GM18861 (cell line): ENCODE data around the gene DCDC1.

ENCODE experiments used
- ATAC-seq: cut with Tn5 transposase; IDR thresholded peaks from one replicate; pipeline ENCODE4 v1.9.1; 2021; ENCODE audit not compliant: unreplicated experiment

The DCDC1 gene

GRCh38 chr11:30861531-30861930 is 508.0 kb downstream of the DCDC1 start:
- ATAC-seq: no peak

DNA sequence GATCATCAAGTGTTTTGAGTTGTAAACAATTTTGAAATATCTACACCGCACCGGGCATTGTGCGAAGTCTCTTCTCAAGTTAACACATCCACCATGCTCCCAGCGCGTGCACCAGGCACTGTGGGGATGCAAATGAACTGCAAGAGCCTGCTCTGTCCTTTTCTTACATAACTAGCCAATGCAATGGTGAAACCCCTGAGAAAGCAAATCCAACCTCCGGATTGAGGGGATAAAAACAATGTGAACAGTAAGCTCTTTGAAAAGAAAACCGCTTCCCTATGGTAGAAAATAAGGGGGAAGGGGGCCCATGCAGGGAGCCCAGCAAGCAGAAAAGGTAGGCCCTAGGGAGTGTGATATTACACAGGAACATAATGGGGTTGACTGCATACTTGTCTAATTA is 508.5 kb downstream of the DCDC1 start:
- no peak for ATAC-seq

- no peak for ATAC-seq
These were observed 509.4 kb downstream of the DCDC1 start for GRCh38 chr11:30860146-30860545.

- ATAC-seq: no peak
These were observed 509.9 kb downstream of the DCDC1 start for GRCh38 chr11:30859669-30860068.

GRCh38 chr11:30855383-30856006 is 514.0 kb downstream of the DCDC1 start:
- ATAC-seq: no peak

- no peak for ATAC-seq
These were observed 516.1 kb downstream of the DCDC1 start for GRCh38 chr11:30853439-30853838.

DNA sequence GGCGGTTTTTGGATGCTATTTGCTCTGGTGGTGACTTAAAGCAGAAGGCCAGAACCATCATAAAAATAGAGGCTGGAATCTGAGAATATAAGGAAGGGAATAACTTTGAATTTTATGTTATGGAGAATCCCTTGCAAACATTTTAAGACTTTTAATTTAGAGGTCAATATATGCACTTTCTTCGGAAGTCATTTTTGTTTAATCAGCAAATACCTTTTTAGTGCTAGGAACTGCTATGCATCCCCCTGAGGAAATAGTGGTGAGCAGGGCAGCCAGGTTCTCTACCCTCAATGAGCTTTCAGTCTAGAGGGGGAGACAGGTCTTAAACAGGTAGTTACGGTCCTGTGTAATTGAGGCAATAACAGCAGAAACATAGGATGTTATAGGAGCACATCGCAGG is 516.9 kb downstream of the DCDC1 start:
- no peak for ATAC-seq

DNA sequence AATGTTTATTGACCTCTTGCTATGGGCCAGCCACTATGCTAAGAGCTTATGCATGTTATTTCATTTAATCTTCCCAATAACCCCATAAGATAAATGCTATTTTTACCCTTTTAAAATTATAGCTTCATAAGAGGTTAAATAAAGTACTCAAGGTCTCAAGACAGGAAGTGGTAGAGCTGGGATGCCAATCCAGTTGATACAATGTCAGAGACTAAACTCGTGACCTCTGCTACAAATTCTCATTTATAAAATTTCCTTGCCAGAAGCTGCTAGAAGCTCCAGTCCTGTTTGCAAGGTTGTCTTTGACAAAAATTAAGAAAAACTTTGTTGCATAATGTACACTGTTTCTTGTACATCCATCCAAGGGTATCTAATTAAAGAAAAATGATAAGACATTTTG is 517.4 kb downstream of the DCDC1 start:
- no peak for ATAC-seq

GRCh38 chr11:30837252-30837651 is 532.3 kb downstream of the DCDC1 start:
- ATAC-seq: no peak

DNA sequence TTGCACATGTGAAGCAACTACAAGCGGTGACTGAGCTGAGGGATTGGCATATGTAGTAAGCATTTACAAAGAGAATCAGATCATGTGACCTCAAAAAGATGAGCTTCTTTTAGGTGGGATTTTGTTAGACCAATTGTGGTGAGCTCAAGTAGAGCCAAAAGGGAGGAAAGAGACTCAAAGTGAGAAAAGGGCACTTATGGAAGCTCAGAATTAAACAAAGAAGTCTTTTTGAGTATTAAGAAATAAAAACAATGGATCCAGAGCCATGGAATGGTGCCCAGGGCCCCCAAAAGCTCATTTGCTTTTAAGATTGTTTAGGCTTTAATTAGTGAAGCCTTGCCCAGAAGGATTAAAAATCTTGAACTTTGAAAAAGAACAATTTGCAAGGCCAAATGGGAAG is 536.7 kb downstream of the DCDC1 start:
- ATAC-seq: no peak

DNA sequence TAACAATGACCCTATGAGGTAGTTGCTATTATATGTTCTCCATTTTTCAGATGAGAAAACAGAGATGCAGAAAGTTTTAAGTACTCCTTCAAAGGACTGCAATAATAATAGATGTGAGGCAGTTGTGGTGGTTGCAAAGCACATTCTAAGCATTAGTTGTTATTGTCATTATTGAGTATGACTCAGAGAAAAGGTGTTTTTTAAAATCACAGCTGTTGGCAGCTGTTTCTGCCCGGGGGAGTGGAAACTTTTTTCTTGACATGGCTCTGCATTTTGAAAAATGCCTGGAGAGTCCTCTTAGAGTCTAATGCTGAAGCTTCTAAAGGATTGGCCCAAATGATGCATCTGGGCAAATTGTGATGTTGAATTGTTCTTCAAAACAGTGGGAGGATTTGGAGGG is 538.9 kb downstream of the DCDC1 start:
- no peak for ATAC-seq

GRCh38 chr11:30826911-30827310 is 542.6 kb downstream of the DCDC1 start:
- ATAC-seq: no peak

DNA sequence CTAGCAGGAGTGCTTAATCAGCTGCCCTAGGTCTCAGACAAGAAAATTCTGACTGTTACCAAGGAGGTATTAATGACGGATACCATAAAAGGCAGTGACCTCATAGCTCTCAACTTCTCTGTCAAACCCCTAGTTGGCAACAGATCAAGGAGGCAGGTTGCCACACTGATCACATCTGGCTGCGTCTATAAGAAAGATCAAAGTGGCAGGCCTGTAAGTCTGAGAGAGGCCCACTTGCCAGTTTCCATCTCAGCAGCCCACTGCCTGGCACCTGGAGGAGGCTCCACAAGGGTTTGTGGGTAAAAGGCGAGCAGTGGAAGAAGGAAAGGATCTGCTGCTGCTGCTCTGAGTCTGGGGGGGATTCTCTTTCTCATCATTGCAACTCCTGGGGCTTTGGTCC is 543.8 kb downstream of the DCDC1 start:
- no peak for ATAC-seq

GRCh38 chr11:30823119-30823518 is 546.4 kb downstream of the DCDC1 start:
- no peak for ATAC-seq

DNA sequence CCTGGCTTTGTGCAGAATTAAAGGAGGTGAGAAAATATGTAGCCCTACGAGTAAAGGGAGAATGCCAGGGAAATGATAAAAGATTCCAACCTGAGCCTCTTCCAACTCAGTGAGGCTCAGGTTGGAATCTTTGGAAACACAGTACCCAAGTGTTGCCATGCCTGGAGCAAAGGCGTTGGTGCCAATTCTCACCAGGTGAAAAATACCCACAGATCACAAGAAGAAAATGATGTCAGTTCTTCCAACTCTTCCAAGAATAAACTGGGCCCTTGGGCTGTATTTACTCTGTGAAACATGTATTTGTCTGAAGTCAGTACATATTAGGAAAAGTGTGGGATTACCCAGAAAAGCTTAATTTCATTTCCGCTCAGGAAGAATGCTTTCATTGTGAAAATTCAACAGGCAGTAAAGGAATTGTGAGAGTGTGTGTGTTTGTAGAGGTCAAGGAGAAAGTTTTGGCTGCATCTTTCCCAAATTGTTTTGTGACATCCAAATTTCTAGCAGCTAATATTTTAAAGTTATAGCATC is 548.0 kb downstream of the DCDC1 start:
- no peak for ATAC-seq

DNA sequence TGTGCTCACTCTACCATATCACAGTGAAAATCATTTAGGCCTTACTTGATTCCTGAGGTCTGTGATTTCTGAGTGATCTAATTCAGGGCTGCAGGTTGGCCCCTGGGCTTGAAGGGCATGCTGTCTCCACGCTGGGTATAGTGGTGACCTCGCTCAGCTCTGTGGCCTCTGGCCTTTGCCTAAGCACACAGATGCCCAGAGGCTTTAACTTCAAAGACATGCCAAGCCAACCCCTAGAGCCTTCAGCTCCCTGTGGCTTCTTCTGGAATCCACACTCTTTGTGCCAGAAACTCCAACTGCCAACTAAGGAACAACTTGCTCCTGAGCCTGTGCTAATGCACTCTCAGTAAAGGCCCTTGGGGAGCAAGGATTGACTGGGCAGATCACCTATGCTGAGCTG is 550.8 kb downstream of the DCDC1 start:
- ATAC-seq: no peak

- ATAC-seq: no peak
These were observed 552.3 kb downstream of the DCDC1 start for GRCh38 chr11:30816959-30817880.

DNA sequence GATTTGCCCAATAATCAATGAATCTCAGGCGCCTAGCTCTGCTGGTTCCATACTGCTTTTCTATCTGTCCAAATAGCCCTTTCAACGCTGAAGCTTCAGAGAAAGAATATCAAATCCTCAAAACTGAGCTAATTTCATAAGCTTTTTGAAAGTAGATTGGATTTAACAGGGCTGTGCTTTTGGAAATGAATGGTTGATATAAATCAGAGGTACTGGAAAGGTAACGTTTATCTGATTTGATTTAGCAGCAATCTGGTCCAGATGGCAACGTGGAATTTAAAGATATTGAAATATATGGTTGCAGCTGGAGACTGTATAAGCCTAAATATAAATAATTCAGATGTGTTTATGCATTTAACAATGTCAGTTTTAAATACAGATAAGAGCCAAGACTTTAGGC is 553.9 kb downstream of the DCDC1 start:
- ATAC-seq: no peak

DNA sequence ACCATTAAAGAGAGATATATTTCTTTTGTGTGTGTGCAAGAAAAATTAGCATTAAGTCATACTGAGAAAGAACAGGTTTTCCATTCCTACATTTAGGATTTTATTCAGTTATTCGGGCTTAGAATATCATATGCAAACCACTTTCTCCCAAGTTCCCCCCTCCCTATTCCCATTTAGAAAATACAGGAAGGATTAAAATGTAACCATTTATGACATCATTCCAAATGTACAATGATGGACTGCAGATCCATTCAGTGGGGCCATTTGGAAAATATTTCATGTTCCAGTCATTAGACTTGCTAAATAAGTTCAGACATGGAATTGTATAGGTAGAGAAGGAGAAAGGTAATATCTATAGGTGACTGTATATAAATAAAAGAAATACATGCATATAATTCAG is 554.8 kb downstream of the DCDC1 start:
- no peak for ATAC-seq
